Body of pancreas (tissue), 4 donors: ENCODE measurements around the gene RASSF10.

Experiments used
- CTCF ChIP-seq, 7 experiments: fragments of 450-650 bp in 4 of 7; fragments of 200-600 bp in 3 of 7; sonication (generic) in 3 of 7; IDR thresholded peaks; one replicate each; pipeline ENCODE4 v1.5.1; 2016 to 2019; ENCODE audit warnings: antibody characterized with exemption in 7 of 7
- POLR2A ChIP-seq, 3 donors: fragments of 450-650 bp; IDR thresholded peaks; one replicate each; pipeline ENCODE4 v1.6.1; 2016; ENCODE audit warnings: antibody characterized with exemption in 3 of 3, mild to moderate bottlenecking in 2 of 3

GRCh38 chr11:12968826-12969225 lies 40.3 kb upstream of the RASSF10 start:
- TF ChIP-seq CTCF (IDR thresholded peaks at IDR 0.05) (no peak), POLR2A (IDR thresholded peaks at IDR 0.05) (no peak)
